ENCODE results near the gene LCE6A.

LCE6A gene, protein sequence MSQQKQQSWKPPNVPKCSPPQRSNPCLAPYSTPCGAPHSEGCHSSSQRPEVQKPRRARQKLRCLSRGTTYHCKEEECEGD

DNA sequence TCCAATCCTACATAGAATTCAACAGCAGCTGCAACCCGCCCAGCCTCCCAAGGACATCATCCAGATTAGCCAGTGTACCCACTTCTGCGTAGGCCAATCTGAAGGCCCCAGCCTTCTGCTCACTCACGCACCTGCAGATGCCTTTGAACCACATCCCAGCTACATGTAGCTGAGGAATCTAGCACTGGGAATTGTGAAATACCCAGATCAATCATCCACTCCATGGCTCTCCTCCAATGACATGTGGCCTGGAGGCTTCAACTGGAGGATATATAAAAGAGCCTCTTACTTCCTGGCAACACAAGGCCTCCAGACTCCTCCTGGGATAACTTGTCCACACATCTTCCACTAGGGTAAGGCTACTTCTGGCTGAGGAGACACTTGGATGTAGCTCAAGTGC lies at the start of gene LCE6A:
Gene LCE6A, plus strand, starts transcription at position 301 of the 400 bp plus-strand sequence. CDS start 665 bp downstream, outside the sequence.
- no peak for DNase-seq

GRCh38 chr1:152795686-152796085 lies 47.0 kb upstream of the LCE6A start:
- DNase-seq = no peak

- no peak for DNase-seq
Observed at GRCh38 chr1:152796421-152796820, 46.2 kb upstream of the LCE6A start, which contains the start of gene LCE1D. TSS of gene LCE1D (plus strand) at chr1:152796721. CDS start at chr1:152797795, 1,074 bp downstream.

DNA sequence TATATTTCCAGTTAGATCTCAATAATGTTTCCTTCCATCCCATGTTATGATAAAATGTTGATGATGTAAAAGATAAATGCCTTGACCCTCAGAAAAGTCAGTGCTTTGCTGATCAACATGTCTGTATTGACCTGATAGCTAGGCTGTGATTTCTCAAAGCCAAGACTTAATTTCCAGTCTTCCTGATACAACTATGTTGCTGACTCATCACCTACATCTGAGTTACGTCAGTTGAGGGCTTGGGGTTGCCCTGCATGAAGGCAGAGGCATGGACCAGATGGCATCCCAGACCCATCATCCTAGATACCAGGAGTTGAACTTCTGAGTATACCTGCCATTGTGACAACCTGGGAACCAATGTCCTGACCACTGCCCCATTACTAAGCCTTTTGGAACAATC lies 41.3 kb upstream of the LCE6A start:
- DNase-seq = no peak

DNA sequence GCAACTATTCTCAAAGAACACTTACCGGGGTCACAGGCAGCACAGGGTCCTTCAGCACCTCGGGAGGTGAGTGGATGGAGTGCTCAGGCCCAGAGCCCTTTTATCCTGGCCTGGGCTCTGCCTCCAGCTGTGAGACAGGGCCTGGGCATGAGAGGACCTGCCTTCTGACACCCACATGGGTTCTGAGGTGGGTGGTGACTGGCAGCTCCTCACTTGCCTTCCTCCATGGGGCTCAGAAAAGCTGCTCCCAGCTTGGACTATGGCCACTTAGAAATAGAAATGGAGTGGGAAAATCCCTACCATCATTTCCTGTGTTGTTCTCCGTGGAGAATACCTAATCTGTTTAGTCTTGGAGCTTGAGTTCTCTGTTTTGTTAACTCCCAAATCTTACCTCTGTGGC lies 36.1 kb upstream of the LCE6A start, which contains the start of gene LCE1C:
Gene LCE1C, minus strand, starts transcription at position 76 of the 400 bp plus-strand sequence. CDS start 1,173 bp downstream, outside the sequence.
- DNase-seq = no peak

DNA sequence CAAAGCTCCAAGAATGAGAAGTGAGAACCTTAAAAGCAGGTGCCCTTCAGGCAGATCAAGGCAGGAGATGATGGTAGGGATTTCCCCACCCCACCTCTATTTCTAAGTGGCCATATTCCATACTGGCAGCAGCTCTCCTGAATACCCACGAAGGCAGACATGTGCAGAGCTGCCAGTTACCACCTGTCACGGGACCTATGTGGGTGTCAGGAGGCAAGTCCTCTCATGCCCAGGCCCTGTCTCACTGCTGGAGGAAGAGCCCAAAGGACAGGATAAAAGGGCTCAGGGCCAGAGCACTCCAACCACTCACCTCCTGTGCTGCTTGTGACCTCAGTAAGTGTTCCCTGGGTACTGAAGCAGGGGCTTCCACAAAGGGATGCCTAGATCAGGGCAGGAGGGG lies 31.6 kb upstream of the LCE6A start:
- DNase-seq = no peak

DNA sequence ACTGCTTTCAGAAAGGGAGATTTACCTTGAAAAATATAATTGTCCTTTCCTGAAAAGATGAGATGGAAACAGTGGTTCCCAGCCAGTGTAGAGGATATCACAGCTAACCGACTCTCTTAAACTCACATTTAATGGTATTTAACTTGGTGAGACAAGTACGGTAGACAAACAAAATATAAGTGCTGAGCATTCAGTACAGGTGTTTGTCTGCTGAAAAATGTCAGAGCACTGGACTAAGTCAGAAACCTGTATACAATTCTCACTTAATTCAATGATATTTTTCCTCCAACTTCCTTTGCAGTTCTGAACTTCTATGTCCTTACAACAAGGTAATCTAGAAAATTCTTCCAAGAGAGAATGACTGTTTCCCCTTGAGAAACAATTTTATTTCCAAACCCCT lies 31.0 kb upstream of the LCE6A start, which contains the start of gene LCE1B:
Gene LCE1B, plus strand, starts transcription at position 301 of the 400 bp plus-strand sequence. CDS start 476 bp downstream, outside the sequence.
- no peak for DNase-seq

- no peak for DNase-seq
Observed at GRCh38 chr1:152817309-152817708, 25.3 kb upstream of the LCE6A start.

DNA sequence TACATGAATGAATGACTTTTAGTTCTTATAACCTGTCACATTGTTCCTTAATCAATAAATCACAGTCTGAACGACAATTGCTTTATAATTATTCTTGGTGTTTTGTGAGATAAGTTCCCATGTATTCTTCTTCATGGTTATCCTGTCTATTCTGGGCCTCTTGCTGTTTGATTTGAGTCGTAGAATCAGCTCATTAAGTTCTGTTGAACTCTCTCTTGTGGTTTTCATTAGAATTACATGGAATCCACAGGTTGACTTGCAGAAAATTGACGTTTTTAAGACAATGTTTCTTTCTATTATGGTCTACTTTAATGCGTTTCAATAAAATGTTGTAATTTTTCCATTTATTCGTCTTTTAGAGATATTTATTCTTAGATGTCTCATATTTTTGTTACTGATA lies 19.4 kb upstream of the LCE6A start:
- DNase-seq = no peak

GRCh38 chr1:152824964-152825363 lies 17.7 kb upstream of the LCE6A start:
- DNase-seq = no peak

GRCh38 chr1:152827173-152827572 lies 15.5 kb upstream of the LCE6A start, which contains the start of gene LCE1A:
TSS of gene LCE1A (plus strand) at chr1:152827473. CDS start at chr1:152827473, 0 bp downstream.
- DNase-seq = no peak

DNA sequence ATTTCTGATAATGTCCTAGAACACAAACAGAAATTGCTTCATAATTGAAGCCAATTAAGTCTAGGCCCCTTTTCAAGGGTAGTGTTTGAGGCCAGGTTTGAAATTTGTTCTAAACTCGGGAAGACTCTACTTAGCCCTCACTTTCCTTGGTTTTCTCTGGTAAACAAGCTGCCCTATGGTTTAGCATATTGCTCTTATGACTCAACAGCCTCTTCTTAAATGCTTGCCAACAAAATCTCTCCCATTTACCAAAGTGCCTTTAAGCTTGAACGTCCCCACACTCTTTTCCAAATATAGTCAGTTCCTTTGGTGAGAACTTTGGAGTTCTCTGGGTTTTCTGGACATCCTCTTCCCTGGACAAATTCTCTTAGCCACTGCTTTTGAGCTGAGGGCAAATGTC lies 5.8 kb upstream of the LCE6A start:
- DNase-seq = no peak

- DNase-seq = no peak
Observed at GRCh38 chr1:152855661-152856060, 13.0 kb downstream of the LCE6A start.

DNA sequence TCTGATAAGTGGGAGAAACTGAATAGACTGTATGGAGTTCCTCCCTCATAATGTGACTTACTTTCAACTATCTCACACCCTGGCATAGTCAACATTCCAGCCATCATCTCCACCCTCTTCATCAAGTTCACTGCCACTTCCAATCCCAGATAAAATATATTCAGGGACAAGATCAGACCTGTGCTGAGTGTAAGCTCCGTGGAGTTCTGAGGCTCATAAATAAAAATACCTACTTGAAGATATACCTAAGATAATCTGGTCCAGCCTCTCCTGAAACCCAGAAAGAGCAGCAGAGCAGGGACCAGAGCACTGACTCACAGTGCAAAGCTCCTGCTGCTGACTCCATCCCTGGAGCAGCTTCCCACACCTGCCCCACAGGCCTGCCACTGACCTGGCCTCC lies 15.4 kb downstream of the LCE6A start:
- DNase-seq = no peak

- no peak for DNase-seq
Observed at GRCh38 chr1:152859696-152860095, 17.0 kb downstream of the LCE6A start, which contains the start of gene LCE7A. TSS of gene LCE7A (plus strand) at chr1:152859996. CDS start at chr1:152860698, 702 bp downstream.

- no peak for DNase-seq
Observed at GRCh38 chr1:152860129-152860528, 17.5 kb downstream of the LCE6A start.

GRCh38 chr1:152861374-152861773 lies 18.7 kb downstream of the LCE6A start:
- DNase-seq = no peak

DNA sequence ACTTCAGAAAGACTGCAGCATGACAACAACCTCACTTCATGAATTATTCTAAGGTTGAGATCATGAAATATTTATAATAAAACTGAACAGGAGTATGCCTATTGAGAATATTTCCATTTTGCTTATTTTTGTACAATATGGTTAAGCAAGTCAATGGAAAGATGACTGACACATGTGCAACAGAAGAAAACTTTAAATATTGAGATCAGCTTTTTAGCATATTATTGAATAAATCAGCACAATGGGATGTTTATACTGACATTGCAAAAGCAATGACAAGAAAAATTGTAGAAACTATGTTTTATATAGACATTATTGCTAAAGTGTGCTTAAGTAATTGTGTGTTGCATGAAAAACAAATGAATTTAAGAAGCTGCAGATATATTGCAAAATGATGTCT lies 21.8 kb downstream of the LCE6A start:
- DNase-seq = no peak

DNA sequence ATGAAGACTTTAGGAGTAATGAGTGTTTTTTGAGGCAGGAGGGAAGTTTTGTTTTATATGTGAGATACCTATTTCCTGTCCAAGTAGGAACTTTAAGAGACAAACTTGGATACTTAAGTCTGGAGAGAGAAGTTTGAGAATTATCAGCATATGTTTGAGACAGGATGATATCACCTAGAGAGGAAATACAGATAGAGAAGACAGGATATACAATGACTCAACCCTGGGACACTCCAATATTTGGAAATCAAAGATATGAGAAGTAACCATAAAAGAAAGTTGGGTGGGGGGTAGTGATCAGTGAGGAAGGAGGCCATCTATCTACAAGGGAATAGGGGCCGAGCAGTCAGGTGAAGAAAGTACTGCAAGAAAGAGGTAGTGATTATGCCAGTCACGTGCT lies 23.7 kb downstream of the LCE6A start:
- no peak for DNase-seq

DNA sequence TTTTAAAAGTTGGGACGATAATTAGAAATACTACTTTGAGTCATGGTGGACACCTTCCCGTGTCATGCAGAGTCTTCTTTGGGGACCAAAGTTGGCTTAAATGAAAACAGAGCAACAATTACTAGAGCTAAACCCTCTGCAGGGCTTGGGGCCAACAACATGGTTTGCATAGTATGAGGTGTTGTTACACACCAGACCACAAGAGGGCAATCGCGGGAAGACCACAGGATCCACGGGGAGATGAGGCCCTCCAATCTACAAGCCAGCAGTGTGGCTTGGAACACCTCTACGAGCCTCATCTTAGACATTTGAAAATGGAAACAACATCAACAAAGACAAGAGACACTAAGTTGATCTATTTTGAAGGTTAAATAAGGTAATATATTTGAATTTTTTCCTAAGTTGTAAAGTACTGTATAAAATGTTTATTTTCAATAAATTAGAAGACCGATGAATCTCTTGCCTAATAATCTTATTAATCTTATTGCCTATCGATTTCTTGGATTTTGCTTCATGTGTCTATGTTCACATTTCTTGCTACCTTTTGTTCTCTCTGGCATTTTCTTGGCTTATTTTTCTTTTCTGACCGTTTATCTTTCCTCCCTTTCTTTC lies 27.3 kb downstream of the LCE6A start:
- DNase-seq = peak; percentile 61

DNA sequence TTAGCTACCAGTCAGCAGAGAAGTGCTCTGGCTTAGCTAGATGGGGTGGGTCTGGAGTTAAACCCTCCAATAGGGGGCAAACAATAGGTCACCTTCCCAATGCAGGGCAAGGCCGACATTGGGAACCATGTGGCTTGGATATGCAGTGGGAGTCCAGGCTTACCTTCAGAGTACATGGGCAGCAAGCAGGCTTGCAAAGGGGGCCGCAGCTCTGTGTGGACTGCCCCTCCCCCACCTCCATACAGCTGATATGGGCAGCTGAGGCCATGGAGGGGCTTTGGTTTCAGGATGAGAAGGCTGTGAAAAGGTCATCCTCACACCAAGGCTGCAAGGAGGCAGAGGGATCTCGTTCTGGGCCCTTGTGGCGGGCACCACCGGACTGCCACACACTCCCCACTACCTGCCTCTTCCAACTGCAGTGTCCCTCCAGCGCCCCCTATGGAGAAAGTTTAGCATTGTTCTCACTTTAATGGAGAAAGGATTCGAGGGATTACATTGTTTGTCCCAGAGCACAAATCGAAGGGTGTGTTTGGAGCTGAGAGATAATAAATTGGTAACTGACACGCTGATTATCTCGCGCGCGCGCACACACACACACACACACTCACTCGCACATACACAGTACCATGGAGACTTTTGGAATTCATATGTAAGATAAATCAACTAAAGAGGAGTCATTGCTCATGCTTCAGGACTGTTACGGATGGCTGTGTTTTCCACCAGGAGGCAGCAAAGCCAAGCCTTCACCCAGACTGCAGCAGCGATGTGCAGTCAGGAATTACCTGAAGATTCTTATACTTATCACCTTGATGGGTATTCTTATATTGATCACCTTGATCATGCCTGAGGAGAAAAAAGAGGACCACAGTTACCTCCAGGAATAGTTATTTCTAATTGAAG lies 28.4 kb downstream of the LCE6A start:
- no peak for DNase-seq

DNA sequence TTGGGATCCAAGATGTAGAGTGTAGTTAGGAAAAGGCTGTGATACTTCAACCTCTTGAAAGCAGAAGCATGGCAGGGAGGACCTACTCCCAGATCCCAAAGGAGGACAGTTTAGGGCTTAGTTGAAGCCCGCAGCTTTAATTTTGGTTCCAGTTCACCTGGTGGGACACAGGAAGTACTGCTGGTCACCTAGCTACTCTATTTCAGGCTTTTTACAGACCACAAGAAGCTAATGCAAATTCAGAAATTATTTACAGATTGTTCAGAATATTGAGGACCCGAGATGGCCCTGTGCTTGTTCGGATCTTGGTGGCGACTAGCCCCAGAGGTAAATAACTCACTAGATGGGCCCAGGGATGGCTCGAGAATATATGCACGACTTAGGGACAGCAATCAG lies 29.1 kb downstream of the LCE6A start:
- no peak for DNase-seq

- no peak for DNase-seq
Observed at GRCh38 chr1:152873495-152873894, 30.8 kb downstream of the LCE6A start.

DNA sequence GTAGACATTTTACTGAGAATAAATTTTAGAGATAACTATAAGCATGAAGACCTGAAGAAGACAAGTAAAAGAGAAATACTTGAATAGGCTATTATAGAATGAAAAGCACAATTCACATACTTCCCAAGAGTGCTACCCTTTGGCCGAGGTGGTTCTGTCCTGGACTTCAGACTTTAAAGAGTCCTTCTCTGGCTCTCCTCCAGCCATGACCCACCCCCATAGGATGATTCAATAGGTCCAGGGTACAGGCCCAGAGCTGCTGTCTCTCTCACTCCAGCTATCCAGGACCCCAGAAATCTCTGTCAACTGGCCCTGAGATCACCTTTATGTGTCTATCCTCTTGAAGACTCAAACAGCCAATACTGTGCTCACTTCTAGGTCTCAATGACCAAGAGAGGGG lies 34.2 kb downstream of the LCE6A start:
- no peak for DNase-seq
